HuH-7.5 (cell line): Measurements from ENCODE around the gene PRDM16.

Source experiments
- DNase-seq: peaks from one replicate; pipeline ENCODE4 v3.0.0; 2011; ENCODE audit warnings: low spot score

Gene PRDM16

GRCh38 chr1:3453203-3453761 is 384.3 kb downstream of the PRDM16 start:
- peak; percentile 87 for DNase-seq

GRCh38 chr1:3453891-3454810 is 385.1 kb downstream of the PRDM16 start, which contains the start of gene ARHGEF16:
ARHGEF16 (plus strand) TSS chr1:3454665; CDS start chr1:3463085, 8,420 bp downstream.
- DNase-seq: peak; percentile 85

GRCh38 chr1:3454811-3455618 is 386.0 kb downstream of the PRDM16 start:
- DNase-seq: peak; percentile 67

GRCh38 chr1:3455670-3456448 is 386.9 kb downstream of the PRDM16 start:
- no peak for DNase-seq

- DNase-seq: no peak
These were observed 387.5 kb downstream of the PRDM16 start for GRCh38 chr1:3456449-3456963.

GRCh38 chr1:3456964-3457909 is 388.2 kb downstream of the PRDM16 start:
- DNase-seq: no peak

GRCh38 chr1:3457910-3458883 is 389.2 kb downstream of the PRDM16 start:
- no peak for DNase-seq

- DNase-seq: no peak
These were observed 390.3 kb downstream of the PRDM16 start for GRCh38 chr1:3459051-3459908.

GRCh38 chr1:3459940-3460671 is 391.1 kb downstream of the PRDM16 start:
- peak; percentile 63 for DNase-seq

- no peak for DNase-seq
These were observed 391.7 kb downstream of the PRDM16 start for GRCh38 chr1:3460672-3461131.

GRCh38 chr1:3461238-3461933 is 392.4 kb downstream of the PRDM16 start:
- DNase-seq: no peak

- no peak for DNase-seq
These were observed 392.9 kb downstream of the PRDM16 start for GRCh38 chr1:3461934-3462275.

- no peak for DNase-seq
These were observed 393.5 kb downstream of the PRDM16 start for GRCh38 chr1:3462356-3463012.

GRCh38 chr1:3463013-3463385 is 394.0 kb downstream of the PRDM16 start:
- no peak for DNase-seq

- DNase-seq: no peak
These were observed 394.4 kb downstream of the PRDM16 start for GRCh38 chr1:3463408-3463863.
